Liver (tissue), 3 donors: ENCODE measurements around the gene CD274.

ENCODE experiments used
- ATF3 ChIP-seq: IDR thresholded peaks from 2 replicates; pipeline ENCODE4 v1.6.1; 2016; ENCODE audit warnings: antibody characterized with exemption
- CTCF ChIP-seq: fragments of 150-350 bp; IDR thresholded peaks from 2 replicates; pipeline ENCODE4 v1.5.1; 2017; ENCODE audit warnings: improper control_type of control experiment, low read depth, low read length; ENCODE audit not compliant: missing input control
- GABPA ChIP-seq, 2 donors: IDR thresholded peaks in 1 of 2; conservative IDR thresholded peaks in 1 of 2; 2 replicates each; pipeline ENCODE4 v1.6.1; 2016; ENCODE audit warnings: antibody characterized with exemption in 2 of 2, mild to moderate bottlenecking in 1 of 2, moderate library complexity in 1 of 2
- JUND ChIP-seq, 2 donors: IDR thresholded peaks; 2 replicates each; pipeline ENCODE4 v1.6.1; 2016; ENCODE audit warnings: antibody characterized with exemption in 2 of 2
- REST ChIP-seq: IDR thresholded peaks from 2 replicates; pipeline ENCODE4 v1.6.1; 2016; ENCODE audit warnings: antibody characterized with exemption, mild to moderate bottlenecking
- TAF1 ChIP-seq: conservative IDR thresholded peaks from 2 replicates; pipeline ENCODE4 v1.6.1; 2016; ENCODE audit warnings: antibody characterized with exemption, mild to moderate bottlenecking
- YY1 ChIP-seq: IDR thresholded peaks from 2 replicates; pipeline ENCODE4 v1.6.1; 2016; ENCODE audit warnings: antibody characterized with exemption, mild to moderate bottlenecking
- donor health status: healthy.
- donor health status: healthy.

GRCh38 chr9:5482194-5482593, 31.9 kb downstream of the CD274 start:
- no peak for TF ChIP-seq CTCF
- no peak for TF ChIP-seq REST
- TF ChIP-seq GABPA (IDR thresholded peaks at IDR 0.05 in 1 of 2, conservative IDR thresholded peaks at IDR 0.05 in 1 of 2) = no peak
- no peak for TF ChIP-seq ATF3
- TF ChIP-seq JUND (IDR thresholded peaks at IDR 0.05) = no peak
- TF ChIP-seq YY1 = no peak
- no peak for TF ChIP-seq TAF1
